Measurements from ENCODE around the gene HIP1. TPM values are rescaled to one million over a fixed set of nuclear protein-coding genes. Genes with fewer than 3 reads are reported as not detected.
"Not testable (repeated sequence)": the region's sequence is repeated elsewhere in the genome, so short reads cannot be mapped to it uniquely, and the experiment has no call there.

The HIP1 gene
- total RNA-seq, 1 donor from 2014 or later = 14.0 TPM

DNA sequence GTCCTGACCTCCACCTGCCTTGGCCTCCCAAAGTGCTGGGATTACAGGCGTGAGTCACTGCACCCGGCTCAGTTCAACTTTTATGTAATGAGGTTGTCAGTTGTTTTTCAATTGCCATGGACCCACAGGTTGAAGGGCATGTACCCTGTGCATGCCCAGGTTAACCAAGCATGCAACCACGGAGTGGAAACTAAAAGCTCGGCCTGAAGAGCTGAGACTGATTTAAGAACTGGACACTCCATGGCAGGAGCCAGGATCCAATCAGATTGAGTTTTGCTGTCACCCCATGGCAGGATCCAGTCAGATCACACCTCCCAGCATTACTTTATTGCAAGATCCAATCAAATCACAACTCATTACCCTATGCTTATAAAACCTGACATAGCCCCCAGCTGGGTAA is 229.7 kb downstream of the HIP1 start:
- H3K4me3 ChIP-seq (ENCODE audit: insufficient read depth, low read depth, low read length); H4K20me1 ChIP-seq (ENCODE audit: insufficient read depth, low read length); H3K27me3 Mint-ChIP-seq (ENCODE audit: low read depth, unreplicated experiment); DNase-seq (ENCODE audit: low read depth); H2AFZ ChIP-seq (ENCODE audit: low read depth, low read length); H3K27ac Mint-ChIP-seq (ENCODE audit: unreplicated experiment); H3K4me2 ChIP-seq (ENCODE audit: low read length); H3K27ac ChIP-seq (ENCODE audit: low read depth, low read length); H3K79me2 ChIP-seq (ENCODE audit: insufficient read depth, low read length); H3K9me3 ChIP-seq (ENCODE audit: insufficient read depth, low read depth, low read length); H3K4me1 ChIP-seq (ENCODE audit: insufficient read depth, low read length); H3K9me3 Mint-ChIP-seq (ENCODE audit: unreplicated experiment); H3K9ac ChIP-seq (ENCODE audit: low read length); H3K36me3 Mint-ChIP-seq (ENCODE audit: low read depth, unreplicated experiment); H3K36me3 ChIP-seq (ENCODE audit: insufficient read depth, low read length); H3K27me3 ChIP-seq (ENCODE audit: insufficient read depth, low read length); H3K4me3 Mint-ChIP-seq (ENCODE audit: unreplicated experiment); FAIRE-seq; H3K4me1 Mint-ChIP-seq (ENCODE audit: low read depth, unreplicated experiment): not testable (repeated sequence)

DNA sequence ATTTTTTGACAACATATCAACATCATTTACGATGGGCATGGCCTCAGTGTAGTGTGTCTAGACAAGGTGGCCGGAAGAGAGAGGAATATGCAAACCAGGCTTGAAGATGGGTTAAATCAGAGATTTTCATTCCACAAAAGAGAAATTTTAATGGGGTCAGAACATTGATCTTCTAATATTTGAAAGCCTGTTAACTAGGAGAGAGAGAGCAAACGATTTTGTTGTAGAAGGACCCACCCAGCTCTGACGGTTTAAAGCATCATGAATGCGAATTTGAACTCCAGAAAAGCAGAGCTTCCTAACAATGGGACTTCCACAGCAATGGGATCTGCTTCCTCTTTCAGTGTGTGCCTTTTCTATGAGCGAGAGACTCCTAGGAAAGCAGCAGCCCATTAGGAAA is 246.7 kb downstream of the HIP1 start, which contains the start of gene SPDYE5:
Gene SPDYE5 (plus strand): TSS at position 301 of the 400 bp plus-strand sequence. CDS start 1,728 bp downstream, outside the sequence.
- not testable (repeated sequence) for H3K9me3 Mint-ChIP-seq (ENCODE audit: unreplicated experiment); H3K4me3 ChIP-seq (ENCODE audit: insufficient read depth, low read depth, low read length); H3K4me1 Mint-ChIP-seq (ENCODE audit: low read depth, unreplicated experiment); H4K20me1 ChIP-seq (ENCODE audit: insufficient read depth, low read length); FAIRE-seq; H3K27me3 Mint-ChIP-seq (ENCODE audit: low read depth, unreplicated experiment); H3K4me2 ChIP-seq (ENCODE audit: low read length); H3K9me3 ChIP-seq (ENCODE audit: insufficient read depth, low read depth, low read length); H3K9ac ChIP-seq (ENCODE audit: low read length); H3K27ac ChIP-seq (ENCODE audit: low read depth, low read length); H3K27ac Mint-ChIP-seq (ENCODE audit: unreplicated experiment); H2AFZ ChIP-seq (ENCODE audit: low read depth, low read length); H3K4me3 Mint-ChIP-seq (ENCODE audit: unreplicated experiment); H3K27me3 ChIP-seq (ENCODE audit: insufficient read depth, low read length); H3K4me1 ChIP-seq (ENCODE audit: insufficient read depth, low read length); DNase-seq (ENCODE audit: low read depth); H3K36me3 Mint-ChIP-seq (ENCODE audit: low read depth, unreplicated experiment); H3K79me2 ChIP-seq (ENCODE audit: insufficient read depth, low read length); H3K36me3 ChIP-seq (ENCODE audit: insufficient read depth, low read length)

DNA sequence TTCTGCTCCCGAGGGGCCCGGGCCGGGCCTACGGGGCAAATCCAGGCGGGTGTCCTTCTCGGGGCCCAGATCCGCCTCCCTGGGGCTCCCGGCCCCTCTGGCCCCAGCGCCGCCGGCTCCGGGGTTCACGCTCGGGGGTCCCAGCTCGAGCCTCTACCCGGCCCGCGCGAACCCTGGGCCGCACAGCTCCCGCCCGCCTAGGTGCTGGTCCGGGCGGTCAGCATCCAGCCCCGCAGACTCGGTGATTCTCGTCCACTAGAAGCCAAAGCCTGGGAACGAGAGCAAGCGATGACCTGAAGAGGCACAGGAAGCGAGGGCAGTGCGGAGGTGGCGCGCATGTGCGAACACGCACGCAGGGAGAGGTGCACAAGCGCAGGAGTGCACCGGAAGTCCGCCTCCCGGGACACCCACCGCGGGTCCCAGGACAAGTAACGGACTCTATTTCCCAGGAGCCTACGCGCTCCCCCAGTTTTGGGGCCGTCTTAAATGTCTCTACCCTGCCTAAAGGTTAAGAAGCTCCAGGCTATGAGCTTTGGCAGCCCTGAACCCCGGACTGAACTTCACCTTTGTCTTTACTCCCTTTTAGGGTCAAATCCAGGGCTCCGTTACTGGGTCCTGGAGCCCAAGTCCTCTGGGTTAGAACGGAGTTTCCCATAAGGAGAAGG is 252.6 kb downstream of the HIP1 start, which contains the start of gene POM121C:
Gene POM121C (minus strand): TSS at position 321 of the 665 bp plus-strand sequence. CDS start 44,803 bp downstream, outside the sequence.
- peak within 1 kb of the TSS; percentile 89 for H3K9ac ChIP-seq (ENCODE audit: low read length)
- H2AFZ ChIP-seq (ENCODE audit: low read depth, low read length) = peak within 1 kb of the TSS; percentile 32
- H3K9me3 Mint-ChIP-seq (ENCODE audit: unreplicated experiment); H3K4me1 ChIP-seq (ENCODE audit: insufficient read depth, low read length); H3K9me3 ChIP-seq (ENCODE audit: insufficient read depth, low read depth, low read length); H3K36me3 ChIP-seq (ENCODE audit: insufficient read depth, low read length); H3K27me3 ChIP-seq (ENCODE audit: insufficient read depth, low read length); FAIRE-seq; H3K27me3 Mint-ChIP-seq (ENCODE audit: low read depth, unreplicated experiment); H3K36me3 Mint-ChIP-seq (ENCODE audit: low read depth, unreplicated experiment); H3K79me2 ChIP-seq (ENCODE audit: insufficient read depth, low read length); H4K20me1 ChIP-seq (ENCODE audit: insufficient read depth, low read length); H3K4me1 Mint-ChIP-seq (ENCODE audit: low read depth, unreplicated experiment): not testable (repeated sequence)
- peak within 1 kb of the TSS; percentile 72 for H3K4me3 ChIP-seq (ENCODE audit: insufficient read depth, low read depth, low read length)
- H3K27ac Mint-ChIP-seq (ENCODE audit: unreplicated experiment) = peak within 1 kb of the TSS; percentile 89
- DNase-seq (ENCODE audit: low read depth) = peak; percentile 81
- H3K4me2 ChIP-seq (ENCODE audit: low read length) = peak within 1 kb of the TSS; percentile 90
- H3K27ac ChIP-seq (ENCODE audit: low read depth, low read length) = peak within 1 kb of the TSS; percentile 76
- H3K4me3 Mint-ChIP-seq (ENCODE audit: unreplicated experiment) = peak within 1 kb of the TSS; percentile 93

DNA sequence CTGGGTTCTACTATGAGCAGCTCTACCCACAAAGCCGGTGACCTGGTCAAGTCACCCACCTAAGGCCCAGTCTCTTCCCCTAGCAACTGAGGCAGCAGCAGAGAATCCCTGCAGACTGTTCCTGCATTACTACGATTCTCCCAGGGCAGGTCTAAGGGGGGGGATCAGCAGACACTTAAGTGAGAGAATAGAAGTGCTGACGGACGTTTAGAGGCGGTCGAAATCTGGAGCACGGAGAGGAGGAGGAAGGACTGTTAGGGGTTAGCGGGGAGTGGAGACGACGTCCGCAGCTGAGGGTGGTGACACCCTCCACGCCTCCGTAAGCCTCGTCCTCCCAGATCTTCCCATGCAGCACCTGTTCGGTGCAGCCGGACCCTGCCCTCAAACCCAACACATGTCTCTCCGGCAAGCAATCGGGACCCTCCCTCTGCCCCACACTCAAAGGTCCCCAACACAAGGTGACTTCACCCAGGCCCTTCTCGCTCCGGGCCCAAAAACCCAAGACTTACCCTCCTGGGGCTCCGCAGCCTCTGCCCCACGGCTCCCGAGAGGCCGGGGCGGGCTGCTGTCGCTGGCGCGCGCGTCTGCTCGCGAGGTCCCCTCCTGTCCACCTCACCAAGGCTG is 253.3 kb downstream of the HIP1 start:
- H3K4me1 ChIP-seq (ENCODE audit: insufficient read depth, low read length); FAIRE-seq; H2AFZ ChIP-seq (ENCODE audit: low read depth, low read length); H3K79me2 ChIP-seq (ENCODE audit: insufficient read depth, low read length); H3K4me1 Mint-ChIP-seq (ENCODE audit: low read depth, unreplicated experiment); H4K20me1 ChIP-seq (ENCODE audit: insufficient read depth, low read length); H3K27me3 ChIP-seq (ENCODE audit: insufficient read depth, low read length); H3K9me3 Mint-ChIP-seq (ENCODE audit: unreplicated experiment); H3K9me3 ChIP-seq (ENCODE audit: insufficient read depth, low read depth, low read length); DNase-seq (ENCODE audit: low read depth); H3K27me3 Mint-ChIP-seq (ENCODE audit: low read depth, unreplicated experiment); H3K36me3 ChIP-seq (ENCODE audit: insufficient read depth, low read length); H3K36me3 Mint-ChIP-seq (ENCODE audit: low read depth, unreplicated experiment): not testable (repeated sequence)
- Mint-ChIP-seq H3K4me3 (ENCODE audit: unreplicated experiment) (peak overlapping the region; percentile 93), H3K27ac (ENCODE audit: unreplicated experiment) (peak overlapping the region; percentile 89)
- peak overlapping the region; percentile 72 for H3K4me3 ChIP-seq (ENCODE audit: insufficient read depth, low read depth, low read length)
- peak overlapping the region; percentile 89 for H3K9ac ChIP-seq (ENCODE audit: low read length)
- H3K27ac ChIP-seq (ENCODE audit: low read depth, low read length) = peak overlapping the region; percentile 12
- H3K4me2 ChIP-seq (ENCODE audit: low read length) = peak overlapping the region; percentile 90

Other genes with a start within 250 kb of the HIP1 start
- not detected in 2 replicates for gene SPDYE5, start 246.6 kb downstream of the HIP1 start, total RNA-seq
- not detected in 2 replicates for gene CCL26, start 33.3 kb upstream of the HIP1 start, total RNA-seq
- gene CCL24, start 74.9 kb upstream of the HIP1 start, total RNA-seq = not detected in 2 replicates
- gene RHBDD2, start 140.1 kb upstream of the HIP1 start, total RNA-seq = 54.7 and 55.0 TPM in 2 replicates
- gene POR, start 176.2 kb upstream of the HIP1 start, total RNA-seq = 73.6 and 74.1 TPM in 2 replicates

Measured in astrocyte (in vitro differentiated cells and primary cell).